IMR-90 (cell line): ENCODE measurements around the gene RAPGEF5. TPM values are rescaled to one million over a fixed set of nuclear protein-coding genes. Genes with fewer than 3 reads are reported as not detected.

Source experiments
- ATAC-seq: fragments of 200-7000 bp; cut with Tn5 transposase; 2 replicates; pipeline ENCODE4 v1.9.1; 2020; ENCODE audit warnings: low read depth, mild to moderate bottlenecking, moderate library complexity
- BruUV-seq: library from RNA; stranded (reverse); fragments of 400-500 nt; replicated peaks from 2 replicates; lab custom pipeline; 2021; lab: Mats Ljungman, UMichigan
- CTCF ChIA-PET: fragments of 300-600 bp; formaldehyde crosslinking; extraction: SDS; loops from one replicate; lab custom pipeline; 2021; ENCODE audit warnings: antibody characterized with exemption; lab: Yijun Ruan, JAX
- POLR2A ChIA-PET: fragments of 300-600 bp; sonication (Branson Sonifier 250); formaldehyde crosslinking; loops from one replicate; lab custom pipeline; 2022; ENCODE audit warnings: antibody characterized with exemption; ENCODE audit not compliant: unreplicated experiment; lab: Charles Lee
- DNase-seq: peaks from one replicate; pipeline ENCODE4 v3.0.0; 2013
- H2AFZ ChIP-seq: replicated peaks from 2 replicates; pipeline ENCODE3; 2013; ENCODE audit warnings: low read length, mild to moderate bottlenecking; ENCODE audit not compliant: poor library complexity
- H2AK5ac ChIP-seq: 2 replicates; pipeline ENCODE4 v1.6.1; 2013; ENCODE audit warnings: low read depth, low read length, inconsistent platforms
- H2AK9ac ChIP-seq: replicated peaks from 2 replicates; pipeline ENCODE3; 2013; ENCODE audit warnings: mild to moderate bottlenecking, low read depth, low read length, moderate library complexity; ENCODE audit not compliant: poor library complexity
- H2BK120ac ChIP-seq: 2 replicates; pipeline ENCODE4 v1.6.1; 2013; ENCODE audit warnings: low read depth, low read length, inconsistent platforms
- H2BK15ac ChIP-seq: 3 replicates; pipeline ENCODE4 v1.6.1; 2013; ENCODE audit warnings: low read depth, low read length, inconsistent platforms
- H2BK20ac ChIP-seq: 2 replicates; pipeline ENCODE4 v1.6.1; 2013; ENCODE audit warnings: low read depth, mild to moderate bottlenecking, inconsistent platforms, low read length, moderate library complexity
- H2BK5ac ChIP-seq: 2 replicates; pipeline ENCODE4 v1.6.1; 2013; ENCODE audit warnings: mild to moderate bottlenecking, low read depth, low read length, inconsistent platforms; ENCODE audit not compliant: poor library complexity, severe bottlenecking
- H3K14ac ChIP-seq: replicated peaks from 2 replicates; pipeline ENCODE4 v1.6.1; 2013; ENCODE audit warnings: low read depth, low read length, inconsistent platforms
- H3K18ac ChIP-seq: 2 replicates; pipeline ENCODE4 v1.6.1; 2013; ENCODE audit warnings: low read depth, low read length, control low read depth
- H3K23ac ChIP-seq: 2 replicates; pipeline ENCODE4 v1.6.1; 2013; ENCODE audit warnings: low read depth, low read length, inconsistent platforms
- H3K27ac ChIP-seq: 2 replicates; pipeline ENCODE4 v1.5.1; 2013; ENCODE audit warnings: mild to moderate bottlenecking, control low read depth, low read length; ENCODE audit not compliant: insufficient read depth
- H3K27me3 ChIP-seq: 2 replicates; pipeline ENCODE4 v1.6.1; 2013; ENCODE audit warnings: low read length; ENCODE audit not compliant: control insufficient read depth, insufficient read depth
- H3K36me3 ChIP-seq: 2 replicates; pipeline ENCODE4 v1.6.1; 2013; ENCODE audit warnings: low read length, mixed read lengths; ENCODE audit not compliant: control insufficient read depth, insufficient read depth
- H3K4ac ChIP-seq: 2 replicates; pipeline ENCODE4 v1.6.1; 2013; ENCODE audit warnings: low read depth, low read length, inconsistent platforms
- H3K4me1 ChIP-seq: 2 replicates; pipeline ENCODE4 v1.6.1; 2013; ENCODE audit warnings: low read length, mixed read lengths; ENCODE audit not compliant: control insufficient read depth, insufficient read depth
- H3K4me2 ChIP-seq: 2 replicates; pipeline ENCODE4 v1.6.1; 2013; ENCODE audit warnings: low read depth, mild to moderate bottlenecking, control low read depth, low read length, moderate library complexity
- H3K4me3 ChIP-seq: 2 replicates; pipeline ENCODE4 v1.5.1; 2013; ENCODE audit warnings: low read depth, mild to moderate bottlenecking, control low read depth, low read length, moderate library complexity; ENCODE audit not compliant: insufficient read depth
- H3K56ac ChIP-seq: 2 replicates; pipeline ENCODE4 v1.6.1; 2013; ENCODE audit warnings: low read length, inconsistent platforms; ENCODE audit not compliant: insufficient read depth; ENCODE audit errors: extremely low read depth
- H3K79me1 ChIP-seq, 2 experiments: 2 replicates each; pipeline ENCODE4 v1.6.1; 2013; ENCODE audit warnings: low read length in 2 of 2, inconsistent platforms in 1 of 2, low read depth in 1 of 2
- H3K9ac ChIP-seq: 2 replicates; pipeline ENCODE4 v1.6.1; 2013; ENCODE audit warnings: low read depth, low read length, control low read depth
- H3K9me1 ChIP-seq: 2 replicates; pipeline ENCODE4 v1.6.1; 2013; ENCODE audit warnings: low read length, inconsistent platforms; ENCODE audit not compliant: insufficient read depth
- H3K9me3 ChIP-seq: 2 replicates; pipeline ENCODE4 v1.6.1; 2013; ENCODE audit warnings: low read length; ENCODE audit not compliant: control insufficient read depth, insufficient read depth
- H4K20me1 ChIP-seq: 2 replicates; pipeline ENCODE4 v1.6.1; 2013; ENCODE audit warnings: low read length, inconsistent platforms; ENCODE audit not compliant: insufficient read depth
- H4K5ac ChIP-seq: 2 replicates; pipeline ENCODE4 v1.6.1; 2013; ENCODE audit warnings: mild to moderate bottlenecking, low read depth, low read length, control low read depth
- H4K8ac ChIP-seq, 2 experiments: 2 replicates each; pipeline ENCODE4 v1.6.1; 2013; ENCODE audit warnings: low read depth in 2 of 2, low read length in 2 of 2, control low read depth in 1 of 2, inconsistent platforms in 1 of 2
- H4K91ac ChIP-seq: 2 replicates; pipeline ENCODE4 v1.6.1; 2013; ENCODE audit warnings: low read depth, low read length, inconsistent platforms; ENCODE audit not compliant: insufficient read depth
- CEBPB ChIP-seq: IDR thresholded peaks from 2 replicates; pipeline ENCODE4 v1.6.1; 2012; ENCODE audit warnings: low read depth, low read length, improper control_type of control experiment
- FOS ChIP-seq: fragments of 150-350 bp; IDR thresholded peaks from 2 replicates; pipeline ENCODE4 v1.6.1; 2016; ENCODE audit warnings: low read depth, low read length
- MAFK ChIP-seq: IDR thresholded peaks from 2 replicates; pipeline ENCODE4 v1.6.1; 2012; ENCODE audit warnings: low read depth, low read length, improper control_type of control experiment
- MXI1 ChIP-seq: IDR thresholded peaks from 2 replicates; pipeline ENCODE4 v1.6.1; 2012; ENCODE audit warnings: low read depth, mild to moderate bottlenecking, low read length, moderate library complexity, borderline replicate concordance
- RCOR1 ChIP-seq: IDR thresholded peaks from 2 replicates; pipeline ENCODE4 v1.6.1; 2012; ENCODE audit warnings: mild to moderate bottlenecking, low read length, improper control_type of control experiment; ENCODE audit not compliant: insufficient replicate concordance
- SMC3 ChIP-seq: fragments of 150-350 bp; IDR thresholded peaks from 2 replicates; pipeline ENCODE4 v1.6.1; 2016; ENCODE audit warnings: low read depth, mild to moderate bottlenecking, antibody characterized with exemption, low read length, moderate library complexity
- USF2 ChIP-seq: fragments of 150-350 bp; IDR thresholded peaks from 2 replicates; pipeline ENCODE4 v1.6.1; 2017; ENCODE audit warnings: mild to moderate bottlenecking, antibody characterized with exemption, low read length, low read depth
- WGBS, 2 experiments: methylation state at CpG; one replicate each; pipeline versions ENCODE4 v1.1.5 to v1.1.7; 2013; ENCODE audit warnings: missing lambda C conversion rate in 2 of 2; ENCODE audit not compliant: insufficient read length in 1 of 2; ENCODE audit errors: extremely low coverage in 2 of 2; 5-methylcytosine and 5-hydroxymethylcytosine counted together
- dilution Hi-C: fragments of 300-500 bp; cut with HindIII; formaldehyde crosslinking; loops from one replicate; pipeline ENCODE4 v1.14.3; 2018; ENCODE audit warnings: low sequenced_read_pairs; ENCODE audit not compliant: unreplicated experiment
- in situ Hi-C: fragments of 300-500 bp; cut with MboI; formaldehyde crosslinking; loops from 3 replicates; pipeline ENCODE4 v1.14.3; 2019; ENCODE audit warnings: low sequenced_read_pairs, inconsistent platforms, mixed read lengths
- intact Hi-C: fragments of 100-400 bp; cut with micrococcal nuclease; formaldehyde crosslinking; loops from 2 replicates; pipeline ENCODE4 v1.10.0; 2022
- polyA plus RNA-seq, 3 experiments: library from polyadenylated mRNA; depleted of rRNA; stranded (reverse); fragments of >200 nt; gene quantifications; 2 replicates each; pipeline ENCODE4 v1.2.3, GENCODE V29; 2012; ENCODE audit warnings: low replicate concordance in 1 of 3
- total RNA-seq: library from RNA; depleted of rRNA; stranded (reverse); fragments of >200 nt; gene quantifications from 2 replicates; pipeline ENCODE4 v1.2.3, GENCODE V29; 2012

Gene RAPGEF5
- total and polyA plus RNA-seq, 2 of the 4 experiments (the other 2 are of a cell fraction): 0.05 to 0.18 TPM

DNA sequence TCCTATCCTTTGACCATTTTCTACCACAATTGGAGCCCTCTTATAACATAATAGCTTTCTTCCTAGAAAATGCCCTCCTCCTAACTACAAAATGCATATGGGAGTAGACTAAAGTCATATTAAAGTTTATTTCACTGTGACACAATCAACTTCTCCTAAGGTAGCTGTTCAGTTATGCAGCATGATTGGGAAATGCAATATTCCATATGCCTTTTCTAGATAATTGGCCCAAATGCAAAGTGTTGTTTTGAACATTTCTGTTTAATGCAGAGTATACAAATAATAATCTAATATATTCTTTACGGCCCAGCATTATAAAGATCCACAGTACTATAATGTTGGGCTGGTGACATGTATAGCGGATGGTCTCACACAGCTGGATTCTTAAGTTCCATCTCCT is 205.1 kb downstream of the RAPGEF5 start:
- H3K4ac ChIP-seq: no peak overlapping the region
- H3K4me3 ChIP-seq: no peak overlapping the region
- no peaks in the 10 kb centered on the region for H3K36me3 ChIP-seq
- H2BK120ac ChIP-seq: no peak overlapping the region
- H3K4me2 ChIP-seq: no peak overlapping the region
- no peak overlapping the region for H3K9ac ChIP-seq
- H2BK15ac ChIP-seq: no peak overlapping the region
- H3K9me1 ChIP-seq: no peaks in the 10 kb centered on the region
- no peak overlapping the region for H2AFZ ChIP-seq
- H2BK5ac ChIP-seq: no peak overlapping the region
- H3K18ac ChIP-seq: no peak overlapping the region
- no peak overlapping the region for H3K23ac ChIP-seq
- H3K79me1 ChIP-seq: no peaks in the 10 kb centered on the region
- H3K27ac ChIP-seq: no peak overlapping the region
- no peak overlapping the region for H4K8ac ChIP-seq
- intact Hi-C loops (no loop called here), dilution Hi-C loops (no loop called here), in situ Hi-C loops (no loop called here)
- H3K4me1 ChIP-seq: no peaks in the 10 kb centered on the region
- no peak overlapping the region for H2BK20ac ChIP-seq
- no peaks in the 10 kb centered on the region for H3K9me3 ChIP-seq
- ChIA-PET CTCF (interaction anchor here (0.6 kb wide), 1 partner anchor 48 kb away, joined by 3 read pairs; no protein-coding TSS in a partner anchor), POLR2A (no interaction called here)
- ATAC-seq: no peak
- no peak overlapping the region for H2AK9ac ChIP-seq
- H2AK5ac ChIP-seq: no peak overlapping the region
- no peak overlapping the region for H3K56ac ChIP-seq
- no peak overlapping the region for H3K14ac ChIP-seq
- no TSS peak for BruUV-seq
- TF ChIP-seq RCOR1 (no peak), SMC3 (no peak), CEBPB (no peak), FOS (no peak), USF2 (no peak), MAFK (no peak), MXI1 (no peak)
- no peak for DNase-seq
- no peak overlapping the region for H4K91ac ChIP-seq
- no CpG with 5 or more reads among the region's 2 CpGs for WGBS, 2 experiments
- no peak overlapping the region for H4K5ac ChIP-seq
- no peaks in the 10 kb centered on the region for H3K27me3 ChIP-seq
- no peaks in the 10 kb centered on the region for H4K20me1 ChIP-seq
